ENCODE measurements around the gene CYFIP2.

The CYFIP2 gene

DNA sequence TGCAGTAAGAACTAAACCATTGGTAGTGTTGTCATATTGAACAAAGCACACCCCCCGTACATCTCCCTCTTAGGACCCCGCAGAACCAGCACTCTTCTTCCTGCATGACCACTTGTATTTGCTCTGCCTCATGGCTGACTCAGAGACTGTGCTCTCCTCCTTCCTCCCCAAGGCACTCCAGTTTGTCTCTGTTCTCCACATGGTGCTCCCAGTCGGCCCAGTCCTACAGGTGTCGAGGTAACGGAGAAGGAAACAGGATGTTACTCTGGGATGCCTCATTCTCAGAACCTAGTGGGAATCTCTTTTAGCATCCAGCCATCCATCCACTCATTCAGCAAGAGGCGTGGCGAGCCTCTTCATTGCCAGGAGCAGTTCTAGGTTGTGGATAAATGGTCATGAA, 97.1 kb downstream of the CYFIP2 start:
- no peak for DNase-seq

DNA sequence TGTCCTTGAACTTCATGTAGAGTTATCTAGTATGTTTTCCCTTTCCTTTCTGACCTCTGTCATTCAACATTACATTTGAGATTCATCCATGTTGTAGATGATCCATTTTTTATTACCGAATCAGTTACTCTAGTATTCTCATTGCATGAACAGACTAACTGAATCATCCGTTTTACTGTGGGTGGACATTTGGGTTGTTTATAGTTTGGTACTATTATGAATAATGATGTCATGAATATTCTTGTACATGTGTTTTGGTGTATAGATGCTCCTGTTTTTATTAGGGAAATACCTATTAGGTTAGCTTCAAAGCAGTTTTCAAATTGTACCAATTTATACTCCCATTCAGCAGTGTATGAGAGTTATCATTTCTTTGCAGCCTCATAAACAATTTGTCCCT, 99.8 kb downstream of the CYFIP2 start:
- no peak for DNase-seq

GRCh38 chr5:157366741-157367674, 101.1 kb downstream of the CYFIP2 start:
- peak; percentile 75 for DNase-seq

GRCh38 chr5:157369507-157369906, 103.6 kb downstream of the CYFIP2 start:
- DNase-seq = no peak

DNA sequence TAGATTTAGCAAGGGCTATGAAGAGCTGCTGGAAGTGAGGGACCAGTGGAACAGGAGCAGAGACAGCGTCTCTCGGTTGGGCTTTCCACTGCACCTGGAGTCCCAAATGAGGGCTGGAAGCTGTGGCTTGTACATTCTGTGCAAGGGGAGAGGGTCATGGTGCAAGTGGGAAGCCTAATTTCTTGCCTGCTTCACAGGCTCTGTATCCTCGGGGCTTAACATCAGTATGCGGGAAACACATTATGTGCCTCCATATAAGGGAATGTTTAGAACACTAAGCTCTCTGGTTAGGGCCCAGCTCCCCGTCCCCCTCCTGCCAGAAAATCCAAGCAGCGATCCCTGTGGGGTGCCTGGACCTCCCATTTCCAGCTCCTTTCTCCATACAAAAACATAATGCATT, 105.0 kb downstream of the CYFIP2 start:
- peak; percentile 49 for DNase-seq

GRCh38 chr5:157371655-157372471, 105.9 kb downstream of the CYFIP2 start:
- DNase-seq = peak; percentile 58

DNA sequence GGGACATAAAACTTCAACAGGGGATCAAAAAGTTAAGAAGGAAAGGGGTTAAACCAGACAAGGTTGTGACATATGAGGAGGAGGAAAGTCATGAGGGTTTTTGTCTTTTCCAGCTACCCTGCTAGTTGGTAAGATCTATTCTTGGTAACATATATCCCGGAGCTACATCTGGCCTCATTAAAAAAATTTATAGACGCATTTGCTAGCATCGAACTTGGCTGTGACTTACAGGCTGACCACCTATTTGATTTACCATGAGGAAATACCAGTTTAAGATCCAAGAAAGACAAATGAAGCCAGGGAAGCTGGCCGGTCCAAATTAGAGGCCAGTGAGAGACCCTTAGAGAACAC, 106.5 kb downstream of the CYFIP2 start:
- peak; percentile 33 for DNase-seq

DNA sequence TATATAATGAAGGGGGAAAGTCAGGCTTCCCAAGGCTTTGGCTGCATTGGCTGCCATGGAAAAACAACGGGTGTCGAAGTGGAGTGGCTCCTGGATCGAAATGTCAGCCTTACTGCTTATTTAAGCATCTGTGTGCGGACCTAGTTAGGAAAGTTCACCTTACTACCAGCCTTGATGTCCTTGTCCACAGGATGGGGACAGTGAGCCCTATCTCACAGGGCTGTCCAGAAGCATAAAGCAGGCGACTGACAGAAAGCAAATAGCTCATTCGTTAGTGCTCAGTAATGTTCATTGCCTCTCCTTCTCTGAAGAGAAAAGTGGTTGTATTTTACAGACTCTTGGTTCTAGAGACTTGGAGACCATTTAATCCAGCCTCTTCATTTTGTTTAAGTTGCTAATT, 112.6 kb downstream of the CYFIP2 start:
- DNase-seq = no peak

DNA sequence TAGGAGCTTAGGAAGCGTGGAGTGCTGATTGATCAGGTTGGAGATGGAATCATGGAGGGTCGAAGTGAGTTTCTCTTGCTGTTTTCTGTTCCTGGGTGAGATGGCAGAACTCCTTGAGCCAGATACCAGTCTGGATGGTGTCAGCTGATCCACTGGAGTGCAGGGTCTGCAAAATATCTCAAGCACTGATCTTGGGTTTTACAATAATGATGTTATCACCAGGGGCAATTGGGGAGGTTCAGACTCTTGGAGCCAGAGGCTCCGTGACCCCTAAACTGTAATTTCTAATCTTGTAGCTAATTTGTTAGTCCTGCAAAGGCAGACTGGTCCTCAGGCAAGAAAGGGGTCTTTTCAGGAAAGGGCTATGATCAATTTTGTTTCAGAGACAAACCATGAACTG, 114.1 kb downstream of the CYFIP2 start:
- DNase-seq = no peak

DNA sequence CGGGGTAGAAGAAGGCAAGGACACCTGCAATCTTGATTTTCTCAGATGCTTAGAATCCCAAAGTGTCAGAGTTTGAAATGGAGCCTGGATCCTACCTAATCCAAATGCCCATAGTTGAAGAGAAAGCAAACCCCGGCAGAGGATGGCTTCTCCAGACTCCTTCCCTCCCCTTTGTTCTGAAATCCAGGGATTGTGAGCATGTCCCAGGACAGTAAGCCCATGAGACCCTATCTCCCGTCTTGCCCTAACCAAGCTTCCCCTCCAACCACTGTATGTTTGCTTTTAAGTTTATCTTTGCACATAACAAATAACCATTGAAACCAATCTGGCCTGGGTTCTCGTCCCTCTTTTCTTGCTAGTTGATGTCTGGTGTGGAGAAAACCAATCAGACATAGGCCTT, 115.8 kb downstream of the CYFIP2 start:
- no peak for DNase-seq

GRCh38 chr5:157382996-157383800, 117.3 kb downstream of the CYFIP2 start:
- DNase-seq = no peak

DNA sequence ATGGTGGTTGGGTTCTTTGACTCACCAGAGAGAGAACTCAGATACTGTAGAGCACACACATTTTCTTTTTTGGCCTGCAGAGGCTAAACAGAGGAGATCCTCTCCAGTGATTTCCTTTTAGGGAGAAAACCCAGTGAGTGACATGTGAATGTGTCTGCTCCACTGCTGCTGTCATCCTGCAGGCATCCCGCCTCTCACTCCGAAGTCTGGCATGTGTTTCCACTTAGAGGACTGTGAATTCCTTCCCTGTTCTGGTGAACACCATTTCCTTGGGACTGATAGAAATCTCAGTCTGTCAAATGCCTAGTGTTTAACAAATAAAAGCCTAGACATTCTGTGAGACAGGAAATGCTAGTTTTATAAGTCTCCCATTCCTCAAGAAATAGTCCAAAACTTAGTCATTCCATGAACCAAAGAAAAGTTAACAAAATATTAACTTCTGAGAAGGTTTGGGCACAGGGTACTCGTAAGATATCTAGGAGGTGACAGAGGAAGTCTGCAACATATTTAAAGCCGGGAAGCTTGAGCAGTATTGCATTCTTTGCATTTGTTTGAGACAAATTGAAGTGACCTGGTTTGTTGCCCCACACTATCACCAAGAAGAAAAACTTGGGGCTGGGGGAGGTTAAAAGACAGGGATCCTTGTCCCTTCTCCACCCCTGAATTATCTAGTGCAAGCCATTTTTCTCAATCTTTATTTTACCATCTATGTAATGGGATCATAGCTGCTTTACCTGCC, 119.2 kb downstream of the CYFIP2 start:
- peak; percentile 100 for DNase-seq

DNA sequence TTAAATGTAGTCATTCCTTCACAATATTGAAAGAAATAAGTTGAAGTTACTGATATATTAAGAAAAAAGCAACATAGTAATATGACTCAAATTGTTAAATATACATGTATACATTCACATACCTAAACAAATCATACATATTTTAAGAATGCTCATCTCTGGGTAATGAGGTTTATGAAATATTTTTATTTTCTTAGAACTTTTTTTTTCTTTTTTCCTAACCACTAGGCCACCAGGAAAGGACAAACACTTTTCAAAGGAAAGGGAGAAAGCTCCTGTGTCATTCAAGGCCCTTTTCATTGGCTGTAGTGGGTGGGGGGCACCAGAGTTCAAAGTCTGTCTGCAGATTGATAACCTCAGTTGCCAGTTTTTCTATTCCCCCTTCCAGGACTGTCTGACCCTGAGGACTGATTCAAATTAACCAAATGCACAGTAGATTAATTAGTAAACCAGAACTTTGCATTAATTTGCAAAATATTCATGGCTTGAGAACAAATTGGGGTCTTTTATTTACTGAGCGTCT, 121.2 kb downstream of the CYFIP2 start:
- no peak for DNase-seq

GRCh38 chr5:157387683-157388093, 121.8 kb downstream of the CYFIP2 start:
- DNase-seq = peak; percentile 91

DNA sequence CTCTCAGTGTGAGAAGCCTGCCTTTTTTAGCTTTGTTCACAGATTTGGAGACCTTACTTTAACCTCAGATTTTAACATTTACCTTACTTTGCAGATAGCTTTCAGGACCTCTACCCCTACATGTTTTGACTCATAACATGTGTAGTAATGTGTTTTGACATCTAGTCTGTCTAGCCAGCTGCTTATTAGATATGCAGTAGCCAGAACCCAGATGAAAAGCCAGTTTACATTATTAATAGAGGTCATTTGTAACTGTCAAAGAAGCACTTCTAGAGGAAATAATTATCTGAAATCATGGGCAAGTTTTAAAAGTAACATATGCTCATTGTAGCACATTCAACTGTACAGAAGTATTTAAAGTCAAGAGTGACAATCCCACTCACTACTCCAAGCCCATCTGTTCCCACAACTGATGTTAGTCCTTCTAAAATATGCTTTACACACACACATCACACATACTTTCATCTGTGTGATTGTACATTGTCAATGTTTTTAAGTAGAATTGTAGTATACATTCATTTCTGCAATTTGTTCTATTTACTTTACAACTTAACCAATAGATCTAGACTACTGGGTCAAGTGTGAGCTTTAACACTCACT, 122.3 kb downstream of the CYFIP2 start:
- DNase-seq = no peak

DNA sequence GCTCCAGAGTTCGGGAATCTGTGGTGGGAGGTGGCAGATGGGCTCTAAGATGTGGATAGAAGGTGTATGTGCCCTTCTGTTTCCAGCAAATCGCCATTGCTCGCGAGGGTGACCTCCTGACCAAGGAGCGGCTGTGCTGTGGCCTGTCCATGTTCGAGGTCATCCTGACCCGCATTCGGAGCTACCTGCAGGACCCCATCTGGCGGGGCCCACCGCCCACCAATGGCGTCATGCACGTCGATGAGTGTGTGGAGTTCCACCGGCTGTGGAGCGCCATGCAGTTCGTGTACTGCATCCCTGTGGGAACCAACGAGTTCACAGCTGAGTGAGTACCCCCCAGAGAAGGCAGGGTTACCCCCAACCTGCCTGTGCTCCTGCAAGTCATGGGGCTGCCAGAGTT, 123.2 kb downstream of the CYFIP2 start:
- no peak for DNase-seq

DNA sequence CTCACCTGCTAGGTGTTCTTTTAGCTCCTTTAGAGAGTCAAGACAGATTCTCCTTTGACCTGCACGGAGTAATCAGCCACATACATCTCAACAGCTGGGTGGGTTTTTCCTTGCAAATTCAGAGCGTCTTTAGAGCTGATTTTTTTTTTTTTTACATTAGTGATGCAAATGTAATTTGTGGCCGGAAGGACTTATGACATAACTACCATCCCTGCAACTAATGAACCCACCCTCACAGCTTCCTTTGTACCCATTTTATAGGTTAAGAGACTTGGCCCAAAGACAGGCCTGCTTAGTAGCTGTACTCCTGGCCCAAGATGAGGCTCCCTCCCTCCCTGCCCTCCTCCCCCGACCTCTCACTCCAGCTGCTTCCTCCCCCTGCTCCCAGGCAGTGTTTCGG, 124.2 kb downstream of the CYFIP2 start:
- no peak for DNase-seq

DNA sequence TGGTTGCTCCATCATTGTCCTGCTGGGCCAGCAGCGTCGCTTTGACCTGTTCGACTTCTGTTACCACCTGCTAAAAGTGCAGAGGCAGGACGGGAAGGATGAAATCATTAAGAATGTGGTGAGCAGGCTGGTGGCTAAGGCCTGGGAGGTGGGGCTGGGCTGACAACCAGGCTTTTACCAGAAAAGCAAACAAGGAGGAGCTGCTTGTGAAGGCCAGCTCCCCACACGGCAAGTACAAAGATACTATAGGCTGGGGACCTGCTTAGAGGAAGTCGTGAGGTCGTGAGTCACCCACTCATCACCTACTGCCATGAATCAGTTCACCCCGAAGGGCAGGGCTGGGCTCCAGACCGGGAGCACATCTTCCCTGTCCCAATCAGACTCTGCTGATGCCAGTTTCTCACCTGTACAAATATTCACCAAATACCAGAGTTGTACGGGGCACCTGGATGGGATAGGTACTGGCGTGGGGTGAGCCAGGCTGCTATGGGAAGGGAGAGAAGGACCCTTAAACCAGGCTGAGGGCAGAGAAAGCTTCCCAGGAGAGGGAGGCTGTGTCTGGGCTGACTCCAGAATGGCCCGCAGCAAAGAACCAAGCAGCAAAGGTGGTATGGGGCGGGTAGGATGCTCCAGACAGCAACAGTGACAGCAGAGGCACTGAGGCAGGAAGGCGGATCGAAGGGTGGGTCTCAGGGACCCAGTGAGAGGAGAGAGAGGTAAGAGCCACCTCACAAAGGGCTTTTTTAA, 124.8 kb downstream of the CYFIP2 start:
- peak; percentile 97 for DNase-seq

DNA sequence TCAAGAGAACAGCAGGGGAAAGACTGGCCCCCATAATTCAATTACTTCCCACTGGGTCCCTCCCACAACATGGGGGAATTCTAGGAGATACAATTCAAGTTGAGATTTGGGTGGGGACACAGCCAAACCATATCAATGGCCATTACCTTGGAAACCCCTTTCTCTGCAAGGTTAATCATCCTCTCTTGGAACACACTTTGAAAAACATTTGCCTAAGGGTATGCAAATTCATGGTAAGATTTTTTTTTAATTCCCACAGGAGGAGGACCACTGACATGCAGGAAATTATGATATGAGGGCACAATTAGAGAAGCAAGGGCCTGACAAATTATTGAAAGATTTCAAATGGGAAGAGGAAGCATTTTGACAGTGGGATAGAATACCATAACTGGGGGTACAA, 132.4 kb downstream of the CYFIP2 start:
- no peak for DNase-seq

DNA sequence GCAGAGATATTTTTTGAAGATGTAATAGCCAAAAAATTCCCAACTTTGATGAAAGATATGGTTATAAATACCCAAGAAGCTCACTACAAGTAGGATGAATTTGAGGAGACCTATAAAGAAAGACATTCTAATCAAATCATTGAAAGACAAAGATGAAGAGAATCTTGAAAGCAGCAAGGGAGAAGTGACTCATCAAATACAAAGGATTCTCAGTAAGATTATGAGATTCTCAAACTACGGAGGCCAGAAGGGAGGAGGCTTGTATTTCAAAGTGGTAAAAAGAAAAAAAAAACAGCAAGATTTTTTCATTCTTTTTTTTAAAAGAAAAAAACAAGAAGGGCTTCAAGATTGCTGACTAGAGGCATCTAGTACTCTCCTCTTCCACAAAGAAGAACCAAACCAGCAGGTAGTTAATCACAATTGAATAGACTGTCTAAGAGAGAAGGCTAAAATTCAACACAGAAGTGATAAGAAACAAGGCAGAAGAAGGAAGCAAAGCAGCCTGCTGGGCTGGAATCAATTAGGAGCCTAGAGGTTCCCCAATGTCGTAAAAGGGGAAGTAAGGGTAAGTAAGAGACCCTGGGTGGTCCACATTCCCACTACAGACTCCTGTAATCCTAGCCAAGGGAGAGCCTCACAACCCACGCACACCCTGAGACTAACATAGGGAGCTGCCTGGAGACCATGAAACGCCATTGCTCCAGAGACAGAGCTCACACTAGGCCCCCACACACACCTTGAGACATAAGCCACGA, 135.0 kb downstream of the CYFIP2 start:
- DNase-seq = no peak

Data from EL (cell line).